Anterior cingulate cortex (tissue), 58 donors: ENCODE data around the gene PGBD5.
"Not testable (repeated sequence)": the region's sequence is repeated elsewhere in the genome, so short reads cannot be mapped to it uniquely, and the experiment has no call there.

Experiments used
- DNase-seq, 58 donors: peaks; one replicate each; lab custom pipeline; 2025; lab: John Stamatoyannopoulos, UW

Gene PGBD5

GRCh38 chr1:230425252-230426091, 660 bp downstream of the PGBD5 start:
- peak in 1 of 58 donors; percentile 12 for DNase-seq

- DNase-seq, result peak in 1 of 58 donors; percentile 40
Observed at GRCh38 chr1:230424391-230425251, 1.5 kb downstream of the PGBD5 start.

GRCh38 chr1:230423951-230424350, 2.2 kb downstream of the PGBD5 start:
- DNase-seq, result no peak

DNA sequence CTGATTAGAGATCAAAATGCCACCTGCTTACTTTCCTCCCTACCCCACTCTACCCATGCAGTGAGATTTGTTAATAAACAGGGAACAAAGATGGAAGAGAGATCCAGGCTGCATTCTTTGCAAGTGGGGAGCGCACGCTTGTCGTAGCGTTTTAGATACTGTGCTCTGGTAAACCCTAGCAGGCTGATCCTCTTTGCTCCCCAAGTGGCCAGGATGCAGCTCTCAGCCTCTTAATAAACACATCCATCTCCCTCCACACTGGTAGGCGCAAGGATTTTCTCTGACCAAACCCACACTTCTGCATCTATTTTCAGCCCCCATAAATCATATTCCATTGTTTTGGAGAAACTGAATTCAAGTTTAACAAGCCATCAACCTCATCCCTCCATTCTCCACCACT, 2.9 kb downstream of the PGBD5 start:
- DNase-seq, result peak in 2 of 58 donors; percentile 35 to 37

- peak in 1 of 58 donors; percentile 25 for DNase-seq
Observed at GRCh38 chr1:230422221-230422981, 3.7 kb downstream of the PGBD5 start.

DNA sequence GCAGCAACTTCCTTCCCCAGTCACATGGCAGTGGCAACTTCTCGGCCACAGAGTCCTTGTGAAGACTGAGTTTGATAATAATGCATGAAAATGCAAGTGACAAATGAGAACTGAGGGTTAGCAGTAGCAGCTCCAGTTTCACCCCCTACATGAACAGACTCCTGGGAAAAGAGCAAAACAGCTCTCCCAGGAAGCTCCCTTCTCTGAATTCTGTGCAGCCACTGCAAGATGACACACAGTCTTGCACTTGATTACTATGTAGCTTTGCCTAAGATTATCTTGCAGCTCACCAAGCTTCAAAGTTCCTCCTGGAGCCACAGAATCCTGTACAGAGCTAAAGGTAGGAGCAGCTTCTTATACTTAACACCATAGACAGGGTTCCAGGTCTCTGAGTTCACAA, 4.7 kb downstream of the PGBD5 start:
- DNase-seq, result peak in 1 of 58 donors; percentile 24

- not testable (repeated sequence) for DNase-seq
Observed at GRCh38 chr1:230420372-230420771, 5.8 kb downstream of the PGBD5 start.

- DNase-seq, result no peak
Observed at GRCh38 chr1:230416430-230416829, 9.7 kb downstream of the PGBD5 start.

DNA sequence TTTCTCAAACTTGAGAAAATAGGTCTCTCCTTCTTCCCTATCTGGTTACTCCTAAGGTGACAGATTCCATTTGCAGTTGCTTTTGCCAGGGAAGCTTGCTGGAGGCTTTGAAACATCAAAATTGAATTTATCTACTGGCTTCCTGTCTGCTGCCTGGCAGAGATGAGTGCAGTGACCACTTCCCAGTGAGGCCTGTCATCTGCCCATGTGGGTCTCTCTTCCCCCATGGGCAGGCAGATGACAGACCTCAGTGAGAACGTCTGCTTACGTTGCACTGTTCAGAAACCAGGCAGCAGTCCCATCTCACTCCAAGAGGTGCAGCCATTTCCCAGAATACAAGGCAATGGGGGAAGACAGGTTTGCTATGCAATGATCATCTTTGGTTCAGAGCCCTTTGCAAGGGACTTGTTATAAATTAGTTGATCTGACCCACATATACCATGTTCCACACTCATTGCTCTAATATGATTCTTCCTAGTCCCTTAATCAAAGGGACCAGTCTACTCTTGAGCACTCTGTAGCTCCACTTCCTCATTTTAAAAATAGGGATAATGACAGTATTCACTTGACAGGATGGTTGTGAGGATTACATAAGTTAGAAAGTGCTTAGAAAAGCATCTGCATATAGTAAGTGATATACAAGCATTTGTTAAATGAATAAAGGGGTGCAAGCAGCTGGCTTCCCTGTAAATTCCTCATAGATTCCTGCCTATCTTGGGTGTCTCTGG, 10.6 kb downstream of the PGBD5 start:
- no peak for DNase-seq

- no peak for DNase-seq
Observed at GRCh38 chr1:230414694-230415093, 11.4 kb downstream of the PGBD5 start.

- DNase-seq, result no peak
Observed at GRCh38 chr1:230414102-230414501, 12.0 kb downstream of the PGBD5 start.

GRCh38 chr1:230413061-230413460, 13.1 kb downstream of the PGBD5 start:
- no peak for DNase-seq

DNA sequence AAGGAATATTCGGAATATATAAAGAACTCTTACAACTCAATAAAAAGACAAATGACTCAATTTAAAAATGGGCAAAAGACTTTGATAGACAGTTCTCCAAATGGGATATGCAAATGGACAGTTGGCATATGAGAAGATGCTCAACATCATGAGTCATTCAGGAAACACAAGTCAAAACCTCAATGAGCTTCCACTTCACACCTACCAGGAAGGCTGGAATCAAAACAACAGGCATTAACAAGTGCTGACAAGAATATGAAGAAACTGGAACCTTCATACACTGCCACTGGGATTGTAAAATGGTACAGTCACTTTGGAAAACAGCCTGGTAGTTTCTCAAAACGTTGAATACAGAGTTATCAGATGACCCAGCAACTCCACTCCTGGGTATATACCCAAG, 17.2 kb downstream of the PGBD5 start:
- DNase-seq, result no peak

DNA sequence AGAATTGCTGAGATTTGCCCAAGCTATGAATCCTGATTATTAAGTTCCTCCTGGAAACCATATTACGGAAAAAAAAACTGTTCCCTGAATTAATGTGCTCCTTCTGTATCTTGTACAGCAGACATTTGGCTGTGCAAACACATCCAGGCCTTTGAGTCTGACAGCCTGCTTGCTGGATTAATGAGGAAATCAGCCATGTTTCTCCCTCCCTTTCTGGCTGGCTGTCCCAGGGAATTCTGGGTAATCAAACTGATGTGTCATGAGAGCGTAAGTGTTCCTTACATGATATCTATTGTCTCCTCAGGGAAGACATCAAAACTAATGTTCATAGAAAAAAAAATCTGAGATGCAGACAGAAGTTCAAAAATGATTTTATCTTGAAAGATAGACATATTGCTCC, 18.8 kb downstream of the PGBD5 start:
- DNase-seq, result no peak

DNA sequence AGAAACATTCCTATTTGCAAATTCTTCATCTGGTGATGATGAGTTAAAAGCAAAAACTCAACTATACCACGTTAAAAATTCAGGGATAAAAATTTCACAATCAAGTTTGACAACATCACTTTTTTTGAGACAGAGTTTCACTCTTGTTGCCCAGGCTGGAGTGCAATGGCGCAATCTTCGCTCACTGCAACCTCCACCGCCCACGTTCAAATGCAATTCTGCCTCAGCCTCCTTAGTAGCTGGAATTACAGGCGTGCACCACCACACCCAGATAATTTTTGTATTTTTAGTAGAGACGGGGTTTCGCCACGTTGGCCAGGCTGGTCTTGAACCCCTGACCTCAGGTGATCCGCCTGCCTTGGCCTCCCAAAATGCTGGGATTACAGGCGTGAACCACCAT, 19.4 kb downstream of the PGBD5 start:
- DNase-seq, result not testable (repeated sequence)

GRCh38 chr1:230403442-230403841, 22.7 kb downstream of the PGBD5 start:
- no peak for DNase-seq

- no peak for DNase-seq
Observed at GRCh38 chr1:230401763-230402294, 24.3 kb downstream of the PGBD5 start.

GRCh38 chr1:230401101-230401500, 25.0 kb downstream of the PGBD5 start:
- no peak for DNase-seq

- peak in 2 of 58 donors; percentile 68 to 74 for DNase-seq
Observed at GRCh38 chr1:230400007-230400344, 26.2 kb downstream of the PGBD5 start.
